ENCODE data around the gene AGGF1. TPM values are rescaled to one million over a fixed set of nuclear protein-coding genes. Genes with fewer than 3 reads are reported as not detected.

The AGGF1 gene
- polyA plus RNA-seq, 1 donor (not counting 4 experiments of a cell fraction or from before 2014, with no cell fraction given), result 20.1 TPM

DNA sequence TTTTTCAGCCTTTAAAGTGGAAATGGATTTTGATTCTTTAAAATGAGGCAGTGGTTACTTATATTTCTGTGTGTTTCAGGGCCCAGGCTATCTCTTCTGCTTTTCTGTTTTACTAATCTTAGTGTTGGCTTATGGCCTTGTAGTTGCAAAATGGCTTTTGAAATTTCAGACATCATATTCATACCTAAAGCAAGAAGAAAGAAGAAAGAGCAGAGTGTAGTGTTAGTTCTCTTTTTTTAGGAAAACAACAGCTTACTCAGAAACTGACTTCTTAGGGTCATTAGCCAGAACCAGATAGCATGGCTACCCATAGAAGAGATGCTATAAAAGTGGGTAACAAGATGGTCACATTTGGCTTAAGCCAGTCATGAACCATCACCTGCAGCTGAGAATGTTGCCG, 36.0 kb downstream of the AGGF1 start:
- no peaks in the 10 kb centered on the region for H3K4me1 ChIP-seq (ENCODE audit: control insufficient read depth, extremely low read depth, insufficient read depth, low read length)
- H3K9me3 ChIP-seq (ENCODE audit: control insufficient read depth, low read depth, low read length), result no peaks in the 10 kb centered on the region
- H3K79me2 ChIP-seq (ENCODE audit: control insufficient read depth, insufficient read depth, low read length), result no peaks in the 10 kb centered on the region
- peaks cover 9 to 13% of the 10 kb centered on the region in 2 experiments for H3K36me3 ChIP-seq (ENCODE audit: control insufficient read depth in 2 of 2, extremely low read depth in 1 of 2, insufficient read depth in 2 of 2, low read length in 2 of 2)
- dilution Hi-C loops (cut with MboI; ENCODE audit: extremely low pct_ligation_motif_present, low sequenced_read_pairs), result no loop called here
- no peak overlapping the region for H3K4me3 ChIP-seq (ENCODE audit: control insufficient read depth in 2 of 3, extremely low read depth in 1 of 3, insufficient read depth in 2 of 3, low read depth in 1 of 3, low read length in 3 of 3)
- H3K27me3 ChIP-seq (ENCODE audit: control insufficient read depth, extremely low read depth, insufficient read depth, low read length), result no peaks in the 10 kb centered on the region
- no peaks in the 10 kb centered on the region for H4K20me1 ChIP-seq (ENCODE audit: control insufficient read depth, extremely low read depth, insufficient read depth, low read length)
- H3K9me1 ChIP-seq (ENCODE audit: control insufficient read depth, extremely low read depth, insufficient read depth, low read length), result no peaks in the 10 kb centered on the region
- H3K9ac ChIP-seq (ENCODE audit: control insufficient read depth, extremely low read depth, insufficient read depth, low read length), result no peak overlapping the region
- no peak overlapping the region for H2AFZ ChIP-seq (ENCODE audit: control insufficient read depth, low read length)
- TF ChIP-seq, protein P1, sequence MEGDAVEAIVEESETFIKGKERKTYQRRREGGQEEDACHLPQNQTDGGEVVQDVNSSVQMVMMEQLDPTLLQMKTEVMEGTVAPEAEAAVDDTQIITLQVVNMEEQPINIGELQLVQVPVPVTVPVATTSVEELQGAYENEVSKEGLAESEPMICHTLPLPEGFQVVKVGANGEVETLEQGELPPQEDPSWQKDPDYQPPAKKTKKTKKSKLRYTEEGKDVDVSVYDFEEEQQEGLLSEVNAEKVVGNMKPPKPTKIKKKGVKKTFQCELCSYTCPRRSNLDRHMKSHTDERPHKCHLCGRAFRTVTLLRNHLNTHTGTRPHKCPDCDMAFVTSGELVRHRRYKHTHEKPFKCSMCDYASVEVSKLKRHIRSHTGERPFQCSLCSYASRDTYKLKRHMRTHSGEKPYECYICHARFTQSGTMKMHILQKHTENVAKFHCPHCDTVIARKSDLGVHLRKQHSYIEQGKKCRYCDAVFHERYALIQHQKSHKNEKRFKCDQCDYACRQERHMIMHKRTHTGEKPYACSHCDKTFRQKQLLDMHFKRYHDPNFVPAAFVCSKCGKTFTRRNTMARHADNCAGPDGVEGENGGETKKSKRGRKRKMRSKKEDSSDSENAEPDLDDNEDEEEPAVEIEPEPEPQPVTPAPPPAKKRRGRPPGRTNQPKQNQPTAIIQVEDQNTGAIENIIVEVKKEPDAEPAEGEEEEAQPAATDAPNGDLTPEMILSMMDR (optimal IDR thresholded peaks at IDR 0.05 in 1 of 3, IDR thresholded peaks at IDR 0.05 in 1 of 3, conservative IDR thresholded peaks at IDR 0.05 in 1 of 3; ENCODE audit: extremely low read depth in 1 of 3, insufficient read depth in 2 of 3, low read length in 3 of 3), result no peak
- TF ChIP-seq EZH2 (IDR thresholded peaks at IDR 0.05; ENCODE audit: low read length), result no peak
- DNase-seq (ENCODE audit: low read depth, low spot score), result no peak
- no peak overlapping the region for H3K4me2 ChIP-seq (ENCODE audit: control insufficient read depth, extremely low read depth, insufficient read depth, low read depth, low read length)
- H3K27ac ChIP-seq (ENCODE audit: control insufficient read depth, insufficient read depth, low read length), result no peak overlapping the region
- no peak for FAIRE-seq

- Histone ChIP-seq H3K4me1 (ENCODE audit: control insufficient read depth, extremely low read depth, insufficient read depth, low read length) (no peaks in the 10 kb centered on the region), H3K9ac (ENCODE audit: control insufficient read depth, extremely low read depth, insufficient read depth, low read length) (no peak overlapping the region), H3K9me1 (ENCODE audit: control insufficient read depth, extremely low read depth, insufficient read depth, low read length) (no peaks in the 10 kb centered on the region), H4K20me1 (ENCODE audit: control insufficient read depth, extremely low read depth, insufficient read depth, low read length) (no peaks in the 10 kb centered on the region), H3K4me2 (ENCODE audit: control insufficient read depth, extremely low read depth, insufficient read depth, low read depth, low read length) (no peak overlapping the region), H3K36me3 (ENCODE audit: control insufficient read depth in 2 of 2, extremely low read depth in 1 of 2, insufficient read depth in 2 of 2, low read length in 2 of 2) (peaks cover 9 to 11% of the 10 kb centered on the region in 2 experiments), H3K27me3 (ENCODE audit: control insufficient read depth, extremely low read depth, insufficient read depth, low read length) (no peaks in the 10 kb centered on the region), H3K27ac (ENCODE audit: control insufficient read depth, insufficient read depth, low read length) (no peak overlapping the region), H3K4me3 (ENCODE audit: control insufficient read depth in 2 of 3, extremely low read depth in 1 of 3, insufficient read depth in 2 of 3, low read depth in 1 of 3, low read length in 3 of 3) (no peak overlapping the region), H2AFZ (ENCODE audit: control insufficient read depth, low read length) (no peak overlapping the region), H3K79me2 (ENCODE audit: control insufficient read depth, insufficient read depth, low read length) (no peaks in the 10 kb centered on the region), H3K9me3 (ENCODE audit: control insufficient read depth, low read depth, low read length) (no peaks in the 10 kb centered on the region)
- DNase-seq (ENCODE audit: low read depth, low spot score) (no peak), FAIRE-seq (peak; percentile 75)
- dilution Hi-C loops (cut with MboI; ENCODE audit: extremely low pct_ligation_motif_present, low sequenced_read_pairs), result no loop called here
- TF ChIP-seq EZH2 (IDR thresholded peaks at IDR 0.05; ENCODE audit: low read length), result no peak
- TF ChIP-seq, protein P1 (optimal IDR thresholded peaks at IDR 0.05 in 1 of 3, IDR thresholded peaks at IDR 0.05 in 1 of 3, conservative IDR thresholded peaks at IDR 0.05 in 1 of 3; ENCODE audit: extremely low read depth in 1 of 3, insufficient read depth in 2 of 3, low read length in 3 of 3), result no peak
Measured at GRCh38 chr5:77066823-77067442, 36.7 kb downstream of the AGGF1 start.
